ENCODE results near the gene PLAAT3.
"Not testable (repeated sequence)": the region's sequence is repeated elsewhere in the genome, so short reads cannot be mapped to it uniquely, and the experiment has no call there.

PLAAT3 gene
- total RNA-seq, result 4.1 to 5.9 (median 4.8) reads per million in 3 donors

DNA sequence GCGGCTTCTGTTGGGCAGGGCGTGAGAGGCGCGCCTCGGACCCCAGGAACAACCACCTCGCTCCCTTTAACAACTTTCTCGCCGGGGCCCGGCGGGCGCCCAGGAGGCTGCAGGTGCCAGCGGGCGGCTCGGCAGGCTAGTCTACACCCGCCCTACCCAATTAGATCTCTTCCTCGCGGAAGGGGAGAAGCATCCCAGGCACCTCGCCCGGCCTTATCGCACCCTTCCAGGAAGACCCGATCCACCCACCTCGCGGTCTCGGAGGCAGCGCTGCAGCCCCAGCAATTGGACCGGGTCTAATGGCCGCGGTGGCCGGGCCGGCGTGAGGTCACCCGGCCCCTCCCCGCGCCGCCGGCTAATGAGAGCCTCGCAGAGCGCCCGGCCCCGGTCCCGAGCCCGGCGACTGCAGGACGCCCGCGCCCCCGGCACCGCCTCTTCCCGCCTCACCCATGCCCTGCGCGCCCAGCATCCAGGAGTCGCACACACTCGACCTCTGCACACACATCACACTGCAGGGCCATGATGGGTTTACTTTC is at the start of gene PLAAT3:
PLAAT3 (minus strand) TSS at position 298 of the 536 bp plus-strand sequence. CDS start 419 bp downstream, outside the sequence.
- H3K4me1 ChIP-seq (ENCODE audit: control insufficient read depth, insufficient read depth, low read length, poor library complexity, severe bottlenecking), result peaks cover 3% of the 10 kb centered on the region
- no peaks in the 10 kb centered on the region for H3K36me3 ChIP-seq (ENCODE audit: control insufficient read depth, insufficient read depth, low read length)
- DNase-seq, result peak; percentile 4 to 17 (median 11)
- H3K4me3 ChIP-seq (ENCODE audit: insufficient read depth, low read depth, low read length, poor library complexity, severe bottlenecking), result peak within 1 kb of the TSS; percentile 68
- H3K27me3 ChIP-seq (replicated peaks; ENCODE audit: control insufficient read depth, insufficient read depth, low read length, poor library complexity, severe bottlenecking), result no peaks in the 10 kb centered on the region
- H3K27ac ChIP-seq (ENCODE audit: insufficient read depth, low read length, poor library complexity, severe bottlenecking), result peak within 1 kb of the TSS; percentile 23
- no peaks in the 10 kb centered on the region for H3K9me3 ChIP-seq (ENCODE audit: control insufficient read depth, low read length)

DNA sequence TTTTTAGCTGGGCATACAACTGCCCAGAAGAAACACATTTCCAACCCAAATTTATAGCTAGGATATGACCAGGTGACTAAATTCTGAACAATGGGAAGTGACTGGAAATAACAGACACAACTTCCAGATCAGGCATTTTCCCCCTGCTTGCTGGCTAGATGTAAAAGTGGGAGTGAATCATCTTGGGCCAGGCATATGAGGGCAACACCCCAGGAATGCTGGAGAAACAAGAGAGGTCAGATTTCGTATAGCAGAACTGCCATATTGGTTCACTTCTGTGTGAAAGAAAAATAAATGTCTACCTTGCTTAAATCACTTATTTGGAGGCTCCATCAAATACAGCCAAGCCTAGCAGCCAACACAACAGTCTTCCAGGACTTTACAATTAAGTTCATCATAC is 49.6 kb upstream of the PLAAT3 start:
- H3K36me3 ChIP-seq (ENCODE audit: control insufficient read depth, insufficient read depth, low read length), result peaks cover 8% of the 10 kb centered on the region
- no peak for DNase-seq
- H3K27ac ChIP-seq (ENCODE audit: insufficient read depth, low read length, poor library complexity, severe bottlenecking), result no peak overlapping the region
- no peaks in the 10 kb centered on the region for H3K27me3 ChIP-seq (replicated peaks; ENCODE audit: control insufficient read depth, insufficient read depth, low read length, poor library complexity, severe bottlenecking)
- H3K4me3 ChIP-seq (ENCODE audit: insufficient read depth, low read depth, low read length, poor library complexity, severe bottlenecking), result no peak overlapping the region
- H3K9me3 ChIP-seq (ENCODE audit: control insufficient read depth, low read length), result no peaks in the 10 kb centered on the region
- no peaks in the 10 kb centered on the region for H3K4me1 ChIP-seq (ENCODE audit: control insufficient read depth, insufficient read depth, low read length, poor library complexity, severe bottlenecking)

DNA sequence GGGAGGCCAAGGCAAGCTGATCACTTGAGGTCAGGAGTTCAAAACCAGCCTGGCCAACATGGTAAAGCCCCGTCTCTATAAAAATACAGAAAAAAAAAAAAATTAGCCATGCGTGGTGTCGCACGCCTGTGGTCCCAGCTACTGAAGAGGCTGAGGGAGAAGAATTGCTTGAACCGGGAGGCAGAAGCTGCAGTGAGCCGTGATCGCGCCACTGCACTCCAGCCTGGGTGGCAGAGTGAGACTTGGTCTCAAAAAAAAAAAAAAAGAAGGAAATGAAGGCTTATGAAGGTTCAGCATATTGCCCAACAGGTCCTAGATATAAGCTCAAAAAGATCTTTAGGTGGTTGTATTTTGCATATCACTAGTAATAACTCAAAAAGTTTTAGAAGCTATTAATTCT is 46.7 kb upstream of the PLAAT3 start:
- H3K4me3 ChIP-seq (ENCODE audit: insufficient read depth, low read depth, low read length, poor library complexity, severe bottlenecking), result no peak overlapping the region
- H3K27ac ChIP-seq (ENCODE audit: insufficient read depth, low read length, poor library complexity, severe bottlenecking), result no peak overlapping the region
- no peak for DNase-seq
- no peaks in the 10 kb centered on the region for H3K9me3 ChIP-seq (ENCODE audit: control insufficient read depth, low read length)
- H3K36me3 ChIP-seq (ENCODE audit: control insufficient read depth, insufficient read depth, low read length), result peaks cover 6% of the 10 kb centered on the region
- H3K4me1 ChIP-seq (ENCODE audit: control insufficient read depth, insufficient read depth, low read length, poor library complexity, severe bottlenecking), result no peaks in the 10 kb centered on the region
- no peaks in the 10 kb centered on the region for H3K27me3 ChIP-seq (replicated peaks; ENCODE audit: control insufficient read depth, insufficient read depth, low read length, poor library complexity, severe bottlenecking)

DNA sequence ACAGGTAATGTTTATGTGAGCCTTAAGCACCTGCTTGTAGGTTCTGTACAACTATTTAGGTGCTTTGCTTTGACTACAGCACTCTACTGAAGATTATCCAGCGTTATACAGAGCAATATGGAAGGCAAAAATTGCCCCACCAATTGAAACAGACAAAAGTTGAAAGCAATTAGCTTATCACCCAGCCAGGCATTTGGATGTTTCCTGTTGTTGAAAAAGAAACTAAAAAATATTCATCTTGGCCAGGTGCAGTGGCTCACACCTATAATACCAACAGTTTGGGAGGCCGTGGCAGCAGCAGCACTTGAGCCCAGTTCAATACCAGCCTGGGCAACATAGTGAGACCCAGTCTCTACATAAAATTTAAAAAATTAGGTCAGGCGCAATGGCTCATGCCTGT is 38.4 kb upstream of the PLAAT3 start:
- DNase-seq, result no peak
- H3K36me3 ChIP-seq (ENCODE audit: control insufficient read depth, insufficient read depth, low read length), result peaks cover 22% of the 10 kb centered on the region
- H3K4me3 ChIP-seq (ENCODE audit: insufficient read depth, low read depth, low read length, poor library complexity, severe bottlenecking), result no peak overlapping the region
- H3K27me3 ChIP-seq (replicated peaks; ENCODE audit: control insufficient read depth, insufficient read depth, low read length, poor library complexity, severe bottlenecking), result no peaks in the 10 kb centered on the region
- peaks cover 3% of the 10 kb centered on the region for H3K4me1 ChIP-seq (ENCODE audit: control insufficient read depth, insufficient read depth, low read length, poor library complexity, severe bottlenecking)
- no peak overlapping the region for H3K27ac ChIP-seq (ENCODE audit: insufficient read depth, low read length, poor library complexity, severe bottlenecking)
- H3K9me3 ChIP-seq (ENCODE audit: control insufficient read depth, low read length), result no peaks in the 10 kb centered on the region

DNA sequence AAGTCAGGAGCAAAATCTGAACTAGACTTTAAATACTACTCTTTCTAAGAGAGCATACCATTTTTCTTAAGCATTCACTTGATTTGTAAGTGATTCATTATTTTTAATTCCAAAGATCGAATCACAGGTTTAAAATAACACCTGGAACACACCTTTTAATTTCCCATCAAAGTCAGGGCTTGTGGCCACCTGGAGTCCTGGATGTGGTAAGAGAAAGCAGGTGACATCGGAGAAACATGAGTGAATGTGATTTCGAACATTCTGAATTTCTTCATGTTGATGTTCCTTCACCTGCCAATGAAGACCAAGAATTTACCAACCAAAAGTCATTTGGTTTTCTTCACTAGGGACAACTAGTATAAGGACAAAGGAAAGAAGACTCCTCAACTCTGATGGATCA is 29.0 kb upstream of the PLAAT3 start:
- Histone ChIP-seq H3K4me1 (ENCODE audit: control insufficient read depth, insufficient read depth, low read length, poor library complexity, severe bottlenecking) (no peaks in the 10 kb centered on the region), H3K4me3 (ENCODE audit: insufficient read depth, low read depth, low read length, poor library complexity, severe bottlenecking) (no peak overlapping the region), H3K36me3 (ENCODE audit: control insufficient read depth, insufficient read depth, low read length) (peaks cover 36% of the 10 kb centered on the region), H3K27me3 (replicated peaks; ENCODE audit: control insufficient read depth, insufficient read depth, low read length, poor library complexity, severe bottlenecking) (no peaks in the 10 kb centered on the region), H3K27ac (ENCODE audit: insufficient read depth, low read length, poor library complexity, severe bottlenecking) (no peak overlapping the region), H3K9me3 (ENCODE audit: control insufficient read depth, low read length) (no peaks in the 10 kb centered on the region)
- no peak for DNase-seq

DNA sequence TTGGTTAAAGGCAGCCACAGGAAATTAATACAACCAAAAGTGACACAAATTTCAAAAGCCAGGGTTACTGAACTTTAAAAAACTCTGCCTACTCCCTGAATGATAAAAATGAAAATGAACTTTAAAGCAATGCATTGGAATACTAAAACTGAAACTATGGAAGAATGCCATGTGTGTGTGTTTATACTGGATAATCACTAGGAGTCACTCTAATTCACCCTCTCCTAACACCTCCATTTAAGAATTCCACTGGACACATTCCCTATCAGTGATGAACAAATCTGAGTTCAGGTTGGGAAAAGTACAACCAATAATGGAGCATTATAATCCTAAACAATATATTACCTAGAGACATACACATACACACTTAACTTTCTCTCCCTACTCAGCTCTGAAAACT is 27.5 kb upstream of the PLAAT3 start:
- Histone ChIP-seq H3K27me3 (replicated peaks; ENCODE audit: control insufficient read depth, insufficient read depth, low read length, poor library complexity, severe bottlenecking) (no peaks in the 10 kb centered on the region), H3K36me3 (ENCODE audit: control insufficient read depth, insufficient read depth, low read length) (peaks cover 32% of the 10 kb centered on the region), H3K4me3 (ENCODE audit: insufficient read depth, low read depth, low read length, poor library complexity, severe bottlenecking) (no peak overlapping the region), H3K27ac (ENCODE audit: insufficient read depth, low read length, poor library complexity, severe bottlenecking) (no peak overlapping the region), H3K4me1 (ENCODE audit: control insufficient read depth, insufficient read depth, low read length, poor library complexity, severe bottlenecking) (no peaks in the 10 kb centered on the region), H3K9me3 (ENCODE audit: control insufficient read depth, low read length) (no peaks in the 10 kb centered on the region)
- no peak for DNase-seq

DNA sequence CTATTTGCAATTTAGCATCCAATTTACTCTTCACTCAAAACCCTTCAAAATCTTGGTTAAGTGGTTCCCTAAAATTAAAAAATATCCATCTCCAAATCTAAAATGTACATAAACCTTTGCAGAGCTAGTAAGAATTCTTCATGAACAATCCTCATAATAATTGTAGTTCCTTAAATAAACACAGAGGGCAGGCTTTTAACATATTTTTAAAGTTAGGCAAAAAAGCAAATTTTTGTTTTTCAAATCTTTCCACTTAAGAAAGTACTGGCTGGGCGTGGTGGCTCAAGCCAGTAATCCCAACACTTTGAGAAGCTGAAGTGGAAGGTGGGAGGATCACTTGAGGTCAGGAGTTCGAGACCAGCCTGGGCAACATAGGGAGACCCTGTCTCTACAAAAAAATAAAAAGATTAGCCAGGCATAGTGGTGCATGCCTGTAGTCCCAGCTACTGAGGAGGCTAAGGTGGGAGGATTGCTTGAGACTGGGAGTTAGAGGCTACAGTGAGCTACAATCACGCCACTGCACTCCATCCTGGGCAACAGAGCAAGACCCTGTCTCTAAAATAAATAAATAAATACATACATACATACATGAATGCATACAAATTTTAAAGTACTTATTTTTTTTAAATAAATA is 25.1 kb upstream of the PLAAT3 start:
- peaks cover 28% of the 10 kb centered on the region for H3K36me3 ChIP-seq (ENCODE audit: control insufficient read depth, insufficient read depth, low read length)
- H3K9me3 ChIP-seq (ENCODE audit: control insufficient read depth, low read length), result no peaks in the 10 kb centered on the region
- no peak overlapping the region for H3K27ac ChIP-seq (ENCODE audit: insufficient read depth, low read length, poor library complexity, severe bottlenecking)
- no peak overlapping the region for H3K4me3 ChIP-seq (ENCODE audit: insufficient read depth, low read depth, low read length, poor library complexity, severe bottlenecking)
- no peaks in the 10 kb centered on the region for H3K4me1 ChIP-seq (ENCODE audit: control insufficient read depth, insufficient read depth, low read length, poor library complexity, severe bottlenecking)
- DNase-seq, result no peak
- no peaks in the 10 kb centered on the region for H3K27me3 ChIP-seq (replicated peaks; ENCODE audit: control insufficient read depth, insufficient read depth, low read length, poor library complexity, severe bottlenecking)

DNA sequence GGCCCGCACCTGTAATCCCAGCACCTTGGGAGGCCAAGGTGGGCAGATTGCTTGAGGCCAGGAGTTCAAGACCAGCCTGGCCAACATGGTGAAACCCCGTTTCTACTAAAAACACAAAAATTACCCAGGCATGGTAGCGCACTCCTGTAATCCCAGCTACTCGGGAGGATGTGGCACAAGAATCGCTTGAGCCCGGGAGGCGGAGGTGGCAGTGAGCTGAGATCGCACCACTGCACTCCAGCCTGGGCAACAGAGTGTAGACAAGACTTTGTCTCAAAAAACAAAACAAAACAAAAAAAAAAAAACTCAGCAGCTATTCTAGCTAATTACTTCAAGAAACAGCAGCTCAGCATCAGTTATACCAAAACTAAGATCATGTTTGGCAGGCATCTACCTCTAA is 24.2 kb upstream of the PLAAT3 start:
- not testable (repeated sequence) for H3K9me3 ChIP-seq (ENCODE audit: control insufficient read depth, low read length); H3K27ac ChIP-seq (ENCODE audit: insufficient read depth, low read length, poor library complexity, severe bottlenecking); H3K27me3 ChIP-seq (replicated peaks; ENCODE audit: control insufficient read depth, insufficient read depth, low read length, poor library complexity, severe bottlenecking); H3K4me1 ChIP-seq (ENCODE audit: control insufficient read depth, insufficient read depth, low read length, poor library complexity, severe bottlenecking); H3K4me3 ChIP-seq (ENCODE audit: insufficient read depth, low read depth, low read length, poor library complexity, severe bottlenecking); DNase-seq
- H3K36me3 ChIP-seq (ENCODE audit: control insufficient read depth, insufficient read depth, low read length), result peaks cover 20% of the 10 kb centered on the region

DNA sequence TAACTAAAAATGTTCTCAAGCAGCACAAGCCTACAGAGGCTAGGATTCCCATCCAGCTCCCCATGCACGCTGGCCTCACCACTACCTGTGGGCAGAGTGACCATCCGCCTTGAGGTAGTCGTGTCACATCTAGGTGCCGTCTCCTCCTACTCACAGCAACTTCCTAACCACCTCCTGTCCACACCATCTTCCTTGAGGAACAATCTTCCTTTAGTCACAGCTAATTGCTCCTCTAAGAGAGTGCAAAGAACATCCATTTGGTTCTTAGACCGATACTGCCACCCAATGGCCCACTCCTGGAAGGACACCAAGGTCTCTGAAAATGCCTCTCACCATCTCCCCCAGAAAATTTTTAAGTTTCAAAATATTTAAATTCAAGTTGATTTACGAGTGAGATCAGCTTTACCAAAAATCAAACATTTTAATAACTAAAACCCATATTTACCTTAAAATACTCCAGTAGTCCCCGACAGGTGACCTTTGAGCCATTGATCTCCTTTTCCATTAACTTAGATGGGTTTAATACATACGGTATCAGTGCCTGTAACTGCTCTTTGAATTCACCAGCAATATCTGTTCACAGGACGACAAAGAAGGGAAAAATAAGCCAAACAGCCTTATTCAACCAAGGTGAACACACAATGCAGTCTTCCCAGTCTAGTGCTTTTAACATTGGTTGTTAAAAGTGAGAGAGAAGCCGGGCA is 21.7 kb upstream of the PLAAT3 start:
- peak; percentile 32 to 59 (median 39) for DNase-seq
- peaks cover 20% of the 10 kb centered on the region for H3K36me3 ChIP-seq (ENCODE audit: control insufficient read depth, insufficient read depth, low read length)
- no peaks in the 10 kb centered on the region for H3K9me3 ChIP-seq (ENCODE audit: control insufficient read depth, low read length)

DNA sequence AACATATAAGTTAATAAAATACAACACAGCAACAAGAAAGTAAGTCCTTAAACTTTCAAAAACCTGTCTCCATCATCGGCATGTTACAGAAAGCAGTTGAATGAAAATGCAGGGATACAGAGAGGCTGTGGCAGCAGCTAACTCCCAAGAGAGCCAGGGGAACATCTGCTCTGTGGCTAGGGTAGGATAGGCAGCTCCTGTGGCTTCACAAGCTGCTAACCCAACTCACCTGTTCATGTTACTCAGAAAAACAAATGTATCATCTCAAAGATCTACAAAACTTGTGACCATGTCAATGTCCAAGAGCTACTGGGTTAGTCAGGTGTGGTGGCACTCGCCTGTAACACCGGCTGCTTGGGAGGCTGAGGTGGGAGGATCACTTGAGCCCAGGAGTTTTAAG is 15.2 kb upstream of the PLAAT3 start:
- Histone ChIP-seq H3K27me3 (replicated peaks; ENCODE audit: control insufficient read depth, insufficient read depth, low read length, poor library complexity, severe bottlenecking) (no peaks in the 10 kb centered on the region), H3K27ac (ENCODE audit: insufficient read depth, low read length, poor library complexity, severe bottlenecking) (no peak overlapping the region), H3K4me1 (ENCODE audit: control insufficient read depth, insufficient read depth, low read length, poor library complexity, severe bottlenecking) (no peaks in the 10 kb centered on the region), H3K36me3 (ENCODE audit: control insufficient read depth, insufficient read depth, low read length) (peaks cover 29% of the 10 kb centered on the region), H3K9me3 (ENCODE audit: control insufficient read depth, low read length) (no peaks in the 10 kb centered on the region), H3K4me3 (ENCODE audit: insufficient read depth, low read depth, low read length, poor library complexity, severe bottlenecking) (no peak overlapping the region)
- DNase-seq, result no peak

More for the DNA sequence above, 21.7 kb upstream of the PLAAT3 start:
- H3K27me3 ChIP-seq (replicated peaks; ENCODE audit: control insufficient read depth, insufficient read depth, low read length, poor library complexity, severe bottlenecking), result no peaks in the 10 kb centered on the region
- H3K27ac ChIP-seq (ENCODE audit: insufficient read depth, low read length, poor library complexity, severe bottlenecking), result no peak overlapping the region
- no peak overlapping the region for H3K4me3 ChIP-seq (ENCODE audit: insufficient read depth, low read depth, low read length, poor library complexity, severe bottlenecking)
- H3K4me1 ChIP-seq (ENCODE audit: control insufficient read depth, insufficient read depth, low read length, poor library complexity, severe bottlenecking), result no peaks in the 10 kb centered on the region

Measured in effector memory CD4-positive, alpha-beta T cell (primary cell).